GM21526 (cell line): ENCODE results near the gene SLC51A.

Experiments used
- ATAC-seq: cut with Tn5 transposase; IDR thresholded peaks from one replicate; pipeline ENCODE4 v1.9.1; 2021; ENCODE audit warnings: moderate library complexity; ENCODE audit not compliant: unreplicated experiment, low FRiP score

The SLC51A gene

DNA sequence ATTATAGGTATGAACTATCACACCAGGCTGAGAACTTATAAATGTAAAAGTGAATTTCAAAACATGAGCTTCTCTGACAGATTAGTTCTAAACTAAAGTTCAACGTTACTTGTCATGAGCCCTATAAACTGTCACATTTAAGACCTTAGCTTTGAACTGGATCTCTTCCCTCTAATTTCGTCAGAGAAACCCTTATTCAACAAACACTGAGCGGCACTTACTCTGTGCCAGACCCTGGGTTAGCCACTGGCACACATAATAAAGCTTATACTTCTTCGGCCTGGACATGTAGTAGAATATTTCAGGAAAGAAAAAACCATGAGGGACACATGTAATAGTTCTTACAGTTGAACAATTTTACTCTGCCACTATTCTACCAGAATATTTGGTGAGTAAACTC, 65.6 kb downstream of the SLC51A start:
- no peak for ATAC-seq
